GM12878 (cell line): ENCODE results near the gene ADAM23. TPM values are rescaled to one million over a fixed set of nuclear protein-coding genes. Genes with fewer than 3 reads are reported as not detected.

Source experiments
- ATAC-seq: fragments of 200-7000 bp; cut with Tn5 transposase; 3 replicates; pipeline ENCODE4 v1.9.1; 2020; ENCODE audit warnings: mild to moderate bottlenecking, moderate library complexity
- BruUV-seq: library from RNA; stranded (reverse); fragments of 400-500 nt; replicated peaks from 2 replicates; lab custom pipeline; 2021; lab: Mats Ljungman, UMichigan
- CTCF ChIA-PET: fragments of 300-600 bp; sonication (Branson Sonifier 250); formaldehyde crosslinking; extraction: SDS; loops from one replicate; lab custom pipeline; 2021; ENCODE audit warnings: inconsistent platforms; lab: Yijun Ruan, JAX
- POLR2A ChIA-PET: fragments of 350-600 bp; formaldehyde crosslinking; extraction: SDS; loops from one replicate; lab custom pipeline; 2021; ENCODE audit warnings: inconsistent platforms; lab: Charles Lee
- RAD21 ChIA-PET: fragments of 300-600 bp; sonication (Branson Sonifier 250); formaldehyde crosslinking; loops from one replicate; lab custom pipeline; 2023; ENCODE audit warnings: antibody characterized with exemption; ENCODE audit not compliant: unreplicated experiment; lab: Charles Lee
- SMC1A ChIA-PET: fragments of 300-600 bp; sonication (Branson Sonifier 250); formaldehyde crosslinking; loops from one replicate; lab custom pipeline; 2023; ENCODE audit not compliant: unreplicated experiment, uncharacterized antibody; lab: Charles Lee
- DNase-seq: peaks from one replicate; pipeline ENCODE4 v3.0.0-alpha.2; 2011; ENCODE audit warnings: low read depth, low spot score
- FAIRE-seq: peaks from 3 replicates; lab custom pipeline; 2011; peaks lifted over from hg19 to GRCh38; lab: Jason Lieb, UNC
- H2AFZ ChIP-seq: 2 replicates; pipeline ENCODE4 v1.6.0; 2011; ENCODE audit warnings: low read depth, low read length, control low read depth; ENCODE audit not compliant: control insufficient read depth
- H3K27ac ChIP-seq: 2 replicates; pipeline ENCODE4 v1.5.1; 2011; ENCODE audit warnings: control low read depth; ENCODE audit not compliant: control insufficient read depth, insufficient read depth
- H3K27me3 ChIP-seq, 2 experiments: replicated peaks in 1 of 2; 2 replicates each; pipeline versions ENCODE4 v1.6.0 to v1.6.1; 2011; ENCODE audit warnings: low read length in 1 of 2; ENCODE audit not compliant: control insufficient read depth in 2 of 2, insufficient read depth in 2 of 2
- H3K36me3 ChIP-seq, 2 experiments: 2 replicates each; pipeline ENCODE4 v1.5.1; 2011; ENCODE audit warnings: low read length in 1 of 2; ENCODE audit not compliant: control insufficient read depth in 2 of 2, insufficient read depth in 2 of 2
- H3K4me1 ChIP-seq: 2 replicates; pipeline ENCODE4 v1.6.1; 2011; ENCODE audit warnings: mild to moderate bottlenecking, low read length, moderate library complexity, mixed read lengths; ENCODE audit not compliant: control insufficient read depth, insufficient read depth
- H3K4me2 ChIP-seq: 2 replicates; pipeline ENCODE4 v1.6.0; 2011; ENCODE audit warnings: control low read depth; ENCODE audit not compliant: control insufficient read depth, insufficient read depth
- H3K4me3 ChIP-seq: fragments of 200-600 bp; sonication (generic); 2 replicates; pipeline ENCODE4 v1.5.1; 2016
- H3K79me2 ChIP-seq: 2 replicates; pipeline ENCODE4 v1.6.0; 2011; ENCODE audit warnings: low read length; ENCODE audit not compliant: control insufficient read depth, insufficient read depth
- H3K9ac ChIP-seq: 2 replicates; pipeline ENCODE4 v1.8.0; 2011; ENCODE audit warnings: low read length, control low read depth, mixed read lengths; ENCODE audit not compliant: control insufficient read depth, insufficient read depth
- H3K9me3 ChIP-seq: replicated peaks from 3 replicates; pipeline ENCODE4 v1.5.1; 2011; ENCODE audit warnings: mild to moderate bottlenecking, low read length; ENCODE audit not compliant: control insufficient read depth, insufficient read depth
- H4K20me1 ChIP-seq: 2 replicates; pipeline ENCODE4 v1.6.0; 2011; ENCODE audit not compliant: control insufficient read depth, insufficient read depth
- ETV6 ChIP-seq, 2 experiments: fragments of 450-650 bp in 1 of 2; IDR thresholded peaks in 1 of 2; conservative IDR thresholded peaks in 1 of 2; 2 replicates each; pipeline ENCODE4 v1.6.1; 2014; ENCODE audit warnings: antibody characterized with exemption in 1 of 2, borderline replicate concordance in 1 of 2, low read depth in 1 of 2, mild to moderate bottlenecking in 1 of 2, moderate library complexity in 1 of 2
- HDAC2 ChIP-seq: fragments of 200-600 bp; sonication (generic); IDR thresholded peaks from 2 replicates; pipeline ENCODE4 v1.6.1; 2017
- MEF2B ChIP-seq: fragments of 450-650 bp; IDR thresholded peaks from 2 replicates; pipeline ENCODE4 v1.6.1; 2018; ENCODE audit warnings: mild to moderate bottlenecking, moderate library complexity; ENCODE audit not compliant: partially characterized antibody, poor library complexity, severe bottlenecking
- RCOR1 ChIP-seq: conservative IDR thresholded peaks from 2 replicates; pipeline ENCODE4 v1.6.1; 2012; ENCODE audit warnings: low read depth, low read length, improper control_type of control experiment
- RELA ChIP-seq: fragments of 450-650 bp; IDR thresholded peaks from 2 replicates; pipeline ENCODE4 v1.8.0; 2014; ENCODE audit warnings: borderline replicate concordance; ENCODE audit not compliant: partially characterized antibody
- SMAD5 ChIP-seq: IDR thresholded peaks from 2 replicates; pipeline ENCODE4 v1.6.1; 2016; ENCODE audit warnings: antibody characterized with exemption, low read depth
- SUZ12 ChIP-seq: fragments of 200-600 bp; sonication (generic); IDR thresholded peaks from one replicate; pipeline ENCODE4 v1.6.1; 2018; ENCODE audit warnings: antibody characterized with exemption, mild to moderate bottlenecking; ENCODE audit not compliant: unreplicated experiment
- ZNF384 ChIP-seq: IDR thresholded peaks from 2 replicates; pipeline ENCODE4 v1.6.1; 2012; ENCODE audit warnings: low read depth, mild to moderate bottlenecking, low read length, improper control_type of control experiment, borderline replicate concordance
- ZNF622 ChIP-seq: fragments of 450-650 bp; IDR thresholded peaks from 2 replicates; pipeline ENCODE4 v1.6.1; 2017; ENCODE audit warnings: mild to moderate bottlenecking, inconsistent platforms
- WGBS: methylation state at CpG from one replicate; pipeline ENCODE4 v1.1.6; 2016; ENCODE audit warnings: low lambda C conversion rate; ENCODE audit not compliant: insufficient replicate concordance, insufficient coverage; ENCODE audit errors: missing lambda C conversion rate; 5-methylcytosine and 5-hydroxymethylcytosine counted together
- in situ Hi-C: fragments of 300-500 bp; cut with MboI; formaldehyde crosslinking; loops from 9 replicates; pipeline ENCODE4 v1.14.3; 2018; ENCODE audit warnings: mixed read lengths
- intact Hi-C: fragments of 100-400 bp; cut with micrococcal nuclease; formaldehyde crosslinking; loops from one replicate; pipeline ENCODE4 v1.14.2; 2022; ENCODE audit not compliant: unreplicated experiment
- polyA plus RNA-seq, 11 experiments: library from polyadenylated mRNA; depleted of rRNA in 4 of 11; unstranded in 6 of 11; stranded (reverse) in 5 of 11; fragments of >200 nt; fragmentation: Nextera tagmentation in 4 of 11; fragmentation: Illumina TruSeq in 1 of 11; extraction: Ambion mirVana in 4 of 11; extraction: Trizol in 1 of 11; gene quantifications; 1 replicate in 1 of 11; 2 replicates in 10 of 11; pipeline versions ENCODE4 v1.2.1 to v1.2.3, GENCODE V29; 2011 to 2016; ENCODE audit warnings: inconsistent platforms in 2 of 11, missing spikeins in 2 of 11, low read depth in 1 of 11
- total RNA-seq, 4 experiments: library from RNA; depleted of rRNA in 3 of 4; stranded (reverse); fragments of >200 nt in 3 of 4; fragmentation: Illumina TruSeq in 1 of 4; extraction: Trizol in 1 of 4; gene quantifications; 2 replicates each; pipeline versions ENCODE4 v1.2.1 to v1.2.3, GENCODE V29; 2013 to 2021
- TF ChIP-seq, protein P1 (sequence below): fragments of 450-650 bp; IDR thresholded peaks from 2 replicates; pipeline ENCODE4 v1.6.1; 2017; ENCODE audit warnings: mild to moderate bottlenecking
- TF ChIP-seq, protein P2 (sequence below): fragments of 450-650 bp; IDR thresholded peaks from 2 replicates; pipeline ENCODE4 v1.6.1; 2017; ENCODE audit warnings: low read depth, mild to moderate bottlenecking, moderate library complexity
- TF ChIP-seq, protein P3 (sequence below): IDR thresholded peaks from 2 replicates; pipeline ENCODE4 v1.6.1; 2012; ENCODE audit warnings: low read length, inconsistent platforms
- TF ChIP-seq, protein P4 (sequence below), 3 experiments: IDR thresholded peaks in 2 of 3; conservative IDR thresholded peaks in 1 of 3; 2 replicates each; pipeline ENCODE4 v1.5.1; 2011; ENCODE audit warnings: low read depth in 3 of 3, low read length in 3 of 3, mild to moderate bottlenecking in 3 of 3, control low read depth in 2 of 3, moderate library complexity in 2 of 3, inconsistent platforms in 1 of 3, mixed read lengths in 1 of 3; ENCODE audit not compliant: control insufficient read depth in 2 of 3, insufficient read depth in 1 of 3; ENCODE audit errors: extremely low read depth in 1 of 3

Gene ADAM23
- total and polyA plus RNA-seq, 10 of the 15 experiments (the other 5 are each of a cell fraction or from before 2014, with no cell fraction given), result 5.7 to 41.8 (median 15.6) TPM

DNA sequence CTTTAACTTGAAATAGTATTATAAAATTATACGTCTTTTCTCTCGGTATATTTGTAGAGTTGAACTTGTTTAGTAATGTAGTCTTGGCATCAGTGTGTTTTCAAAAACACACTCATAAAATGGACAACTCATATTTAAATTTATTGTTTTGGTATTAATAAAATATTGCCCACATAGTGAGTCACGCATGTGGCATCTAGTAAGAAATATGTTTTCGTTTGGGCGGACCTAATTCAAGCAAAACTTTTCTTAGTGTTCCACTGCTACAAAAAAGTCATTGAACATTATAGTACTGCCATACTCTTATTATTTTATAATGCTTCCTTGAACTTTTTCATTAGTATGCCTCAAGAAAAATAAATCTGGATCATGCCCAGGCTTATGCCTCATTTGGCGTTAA, 167.9 kb downstream of the ADAM23 start (continued):
- TF ChIP-seq, protein P1, sequence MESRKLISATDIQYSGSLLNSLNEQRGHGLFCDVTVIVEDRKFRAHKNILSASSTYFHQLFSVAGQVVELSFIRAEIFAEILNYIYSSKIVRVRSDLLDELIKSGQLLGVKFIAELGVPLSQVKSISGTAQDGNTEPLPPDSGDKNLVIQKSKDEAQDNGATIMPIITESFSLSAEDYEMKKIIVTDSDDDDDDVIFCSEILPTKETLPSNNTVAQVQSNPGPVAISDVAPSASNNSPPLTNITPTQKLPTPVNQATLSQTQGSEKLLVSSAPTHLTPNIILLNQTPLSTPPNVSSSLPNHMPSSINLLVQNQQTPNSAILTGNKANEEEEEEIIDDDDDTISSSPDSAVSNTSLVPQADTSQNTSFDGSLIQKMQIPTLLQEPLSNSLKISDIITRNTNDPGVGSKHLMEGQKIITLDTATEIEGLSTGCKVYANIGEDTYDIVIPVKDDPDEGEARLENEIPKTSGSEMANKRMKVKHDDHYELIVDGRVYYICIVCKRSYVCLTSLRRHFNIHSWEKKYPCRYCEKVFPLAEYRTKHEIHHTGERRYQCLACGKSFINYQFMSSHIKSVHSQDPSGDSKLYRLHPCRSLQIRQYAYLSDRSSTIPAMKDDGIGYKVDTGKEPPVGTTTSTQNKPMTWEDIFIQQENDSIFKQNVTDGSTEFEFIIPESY, result no peak

DNA sequence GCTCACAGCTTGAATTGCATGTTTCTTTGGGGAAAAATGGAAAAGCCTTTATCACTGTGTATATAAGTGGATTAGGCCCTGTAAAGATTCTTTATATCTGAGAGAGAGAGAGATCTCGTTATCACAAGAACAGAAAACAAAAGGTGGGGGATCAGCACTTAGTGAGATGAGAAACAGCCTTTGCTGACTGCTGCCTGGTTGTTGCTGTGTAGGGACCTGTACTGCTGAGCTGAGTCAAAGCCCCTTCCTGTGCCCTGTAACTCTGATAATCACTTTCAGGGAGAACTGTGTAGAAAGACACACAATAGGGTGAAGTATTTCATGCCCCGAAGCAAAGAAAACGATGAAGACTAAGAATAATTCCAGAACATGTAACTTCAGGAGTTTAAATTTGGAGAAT, 168.4 kb downstream of the ADAM23 start:
- no peak overlapping the region for H3K4me3 ChIP-seq
- TF ChIP-seq HDAC2 (no peak), ETV6 (conservative IDR thresholded peaks at IDR 0.05 in 1 of 2, IDR thresholded peaks at IDR 0.05 in 1 of 2; ENCODE audit: borderline replicate concordance in 1 of 2, low read depth in 1 of 2) (no peak), ZNF622 (no peak), RCOR1 (no peak), SUZ12 (no peak), RELA (no peak), ZNF384 (no peak), SMAD5 (no peak), MEF2B (no peak)
- TF ChIP-seq, protein P2, sequence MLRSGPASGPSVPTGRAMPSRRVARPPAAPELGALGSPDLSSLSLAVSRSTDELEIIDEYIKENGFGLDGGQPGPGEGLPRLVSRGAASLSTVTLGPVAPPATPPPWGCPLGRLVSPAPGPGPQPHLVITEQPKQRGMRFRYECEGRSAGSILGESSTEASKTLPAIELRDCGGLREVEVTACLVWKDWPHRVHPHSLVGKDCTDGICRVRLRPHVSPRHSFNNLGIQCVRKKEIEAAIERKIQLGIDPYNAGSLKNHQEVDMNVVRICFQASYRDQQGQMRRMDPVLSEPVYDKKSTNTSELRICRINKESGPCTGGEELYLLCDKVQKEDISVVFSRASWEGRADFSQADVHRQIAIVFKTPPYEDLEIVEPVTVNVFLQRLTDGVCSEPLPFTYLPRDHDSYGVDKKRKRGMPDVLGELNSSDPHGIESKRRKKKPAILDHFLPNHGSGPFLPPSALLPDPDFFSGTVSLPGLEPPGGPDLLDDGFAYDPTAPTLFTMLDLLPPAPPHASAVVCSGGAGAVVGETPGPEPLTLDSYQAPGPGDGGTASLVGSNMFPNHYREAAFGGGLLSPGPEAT, result no peak
- TF ChIP-seq, protein P3, sequence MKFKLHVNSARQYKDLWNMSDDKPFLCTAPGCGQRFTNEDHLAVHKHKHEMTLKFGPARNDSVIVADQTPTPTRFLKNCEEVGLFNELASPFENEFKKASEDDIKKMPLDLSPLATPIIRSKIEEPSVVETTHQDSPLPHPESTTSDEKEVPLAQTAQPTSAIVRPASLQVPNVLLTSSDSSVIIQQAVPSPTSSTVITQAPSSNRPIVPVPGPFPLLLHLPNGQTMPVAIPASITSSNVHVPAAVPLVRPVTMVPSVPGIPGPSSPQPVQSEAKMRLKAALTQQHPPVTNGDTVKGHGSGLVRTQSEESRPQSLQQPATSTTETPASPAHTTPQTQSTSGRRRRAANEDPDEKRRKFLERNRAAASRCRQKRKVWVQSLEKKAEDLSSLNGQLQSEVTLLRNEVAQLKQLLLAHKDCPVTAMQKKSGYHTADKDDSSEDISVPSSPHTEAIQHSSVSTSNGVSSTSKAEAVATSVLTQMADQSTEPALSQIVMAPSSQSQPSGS, result no peak
- TF ChIP-seq, protein P4, sequence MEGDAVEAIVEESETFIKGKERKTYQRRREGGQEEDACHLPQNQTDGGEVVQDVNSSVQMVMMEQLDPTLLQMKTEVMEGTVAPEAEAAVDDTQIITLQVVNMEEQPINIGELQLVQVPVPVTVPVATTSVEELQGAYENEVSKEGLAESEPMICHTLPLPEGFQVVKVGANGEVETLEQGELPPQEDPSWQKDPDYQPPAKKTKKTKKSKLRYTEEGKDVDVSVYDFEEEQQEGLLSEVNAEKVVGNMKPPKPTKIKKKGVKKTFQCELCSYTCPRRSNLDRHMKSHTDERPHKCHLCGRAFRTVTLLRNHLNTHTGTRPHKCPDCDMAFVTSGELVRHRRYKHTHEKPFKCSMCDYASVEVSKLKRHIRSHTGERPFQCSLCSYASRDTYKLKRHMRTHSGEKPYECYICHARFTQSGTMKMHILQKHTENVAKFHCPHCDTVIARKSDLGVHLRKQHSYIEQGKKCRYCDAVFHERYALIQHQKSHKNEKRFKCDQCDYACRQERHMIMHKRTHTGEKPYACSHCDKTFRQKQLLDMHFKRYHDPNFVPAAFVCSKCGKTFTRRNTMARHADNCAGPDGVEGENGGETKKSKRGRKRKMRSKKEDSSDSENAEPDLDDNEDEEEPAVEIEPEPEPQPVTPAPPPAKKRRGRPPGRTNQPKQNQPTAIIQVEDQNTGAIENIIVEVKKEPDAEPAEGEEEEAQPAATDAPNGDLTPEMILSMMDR (IDR thresholded peaks at IDR 0.05 in 2 of 3, conservative IDR thresholded peaks at IDR 0.05 in 1 of 3; ENCODE audit: control insufficient read depth in 2 of 3, extremely low read depth in 1 of 3, insufficient read depth in 1 of 3, low read depth in 3 of 3, low read length in 3 of 3), result no peak
- no peaks in the 10 kb centered on the region for H3K27me3 ChIP-seq
- no peaks in the 10 kb centered on the region for H3K9me3 ChIP-seq
- no peak overlapping the region for H3K27ac ChIP-seq
- FAIRE-seq (no peak), DNase-seq (no peak), ATAC-seq (no peak; the same call in 2 of the 3 replicates)
- no TSS peak for BruUV-seq
- no peaks in the 10 kb centered on the region for H3K4me1 ChIP-seq
- POLR2A ChIA-PET, result no interaction called here
- SMC1A ChIA-PET, result interaction anchor here (0.7 to 0.9 kb wide), 2 partner anchors 9 to 60 kb away, joined by 3 to 4 read pairs; no protein-coding TSS in a partner anchor
- RAD21 ChIA-PET, result no interaction called here
- no peak overlapping the region for H3K9ac ChIP-seq
- H3K79me2 ChIP-seq, result no peaks in the 10 kb centered on the region
- WGBS, result 40% methylated on average over 3 of the region's 3 CpGs
- no peaks in the 10 kb centered on the region for H4K20me1 ChIP-seq
- in situ Hi-C loops (no loop called here), intact Hi-C loops (no loop called here)
- CTCF ChIA-PET, result no interaction called here
- H2AFZ ChIP-seq, result no peak overlapping the region
- no peak overlapping the region for H3K4me2 ChIP-seq
- H3K36me3 ChIP-seq, result no peaks in the 10 kb centered on the region
